IgD-negative memory B cell (primary cell): ENCODE results near the gene CSDE1. TPM values are rescaled to one million over a fixed set of nuclear protein-coding genes. Genes with fewer than 3 reads are reported as not detected.
A peak's percentile ranks its signal among the peaks of the same experiment; 100 is the strongest.

Source experiments
- H3K27ac Mint-ChIP-seq, 3 donors: one replicate each; pipeline ENCODE4 v1.8.0; 2020 to 2022; ENCODE audit warnings: mild to moderate bottlenecking in 3 of 3, mixed read lengths in 3 of 3, moderate library complexity in 1 of 3
- H3K27me3 Mint-ChIP-seq: one replicate; pipeline ENCODE4 v1.8.0; 2021; ENCODE audit warnings: mixed read lengths
- H3K36me3 Mint-ChIP-seq: one replicate; pipeline ENCODE4 v1.8.0; 2020; ENCODE audit warnings: mild to moderate bottlenecking, mixed read lengths
- H3K4me1 Mint-ChIP-seq, 3 donors: one replicate each; pipeline ENCODE4 v1.8.0; 2020 to 2022; ENCODE audit warnings: mixed read lengths in 3 of 3, mild to moderate bottlenecking in 1 of 3
- H3K4me3 Mint-ChIP-seq, 4 donors: one replicate each; pipeline ENCODE4 v1.8.0; 2020 to 2022; ENCODE audit warnings: mild to moderate bottlenecking in 4 of 4, mixed read lengths in 4 of 4, moderate library complexity in 3 of 4
- H3K9me3 Mint-ChIP-seq, 3 donors: one replicate each; pipeline ENCODE4 v1.8.0; 2020 to 2021; ENCODE audit warnings: mixed read lengths in 3 of 3, mild to moderate bottlenecking in 1 of 3
- polyA plus RNA-seq: library from polyadenylated mRNA; unstranded; fragments of 300-500 nt; fragmentation: Illumina TruSeq; gene quantifications from one replicate; pipeline ENCODE4 v1.2.3, GENCODE V29; 2021

CSDE1 gene
- polyA plus RNA-seq, 1 donor from 2014 or later: 312 TPM

GRCh38 chr1:114670083-114671010 lies 87.4 kb downstream of the CSDE1 start:
- H3K36me3 Mint-ChIP-seq: no peaks in the 10 kb centered on the region
- H3K27ac Mint-ChIP-seq: peak overlapping the region; percentile 2 to 88 (median 64)
- H3K27me3 Mint-ChIP-seq: peaks cover 14% of the 10 kb centered on the region

GRCh38 chr1:114669562-114670082 lies 88.2 kb downstream of the CSDE1 start, which contains the start of gene DENND2C:
DENND2C (minus strand) TSS chr1:114670049; CDS start chr1:114625984, 44,065 bp downstream.
- H3K4me3 Mint-ChIP-seq: peak within 1 kb of the TSS; percentile 86 to 99 (median 98)
- peaks cover 0 to 8% (median 0%) of the 10 kb centered on the region in 3 donors for H3K4me1 Mint-ChIP-seq
- no peaks in the 10 kb centered on the region for H3K9me3 Mint-ChIP-seq
- no peaks in the 10 kb centered on the region for H3K36me3 Mint-ChIP-seq
- H3K27me3 Mint-ChIP-seq: peaks cover 13% of the 10 kb centered on the region
- H3K27ac Mint-ChIP-seq: peak within 1 kb of the TSS; percentile 2 to 88 (median 64)

More at GRCh38 chr1:114670083-114671010, 87.4 kb downstream of the CSDE1 start:
- H3K4me3 Mint-ChIP-seq: peak overlapping the region; percentile 86 to 99 (median 98)
- H3K4me1 Mint-ChIP-seq: peaks cover 0 to 8% (median 0%) of the 10 kb centered on the region in 3 donors
- no peaks in the 10 kb centered on the region for H3K9me3 Mint-ChIP-seq

GRCh38 chr1:114668784-114669561 lies 88.8 kb downstream of the CSDE1 start:
- Mint-ChIP-seq H3K36me3 (no peaks in the 10 kb centered on the region), H3K9me3 (no peaks in the 10 kb centered on the region), H3K27ac (peak overlapping the region in 1 of 3 donors; percentile 88), H3K4me1 (peaks cover 0 to 8% (median 0%) of the 10 kb centered on the region in 3 donors), H3K27me3 (peaks cover 9% of the 10 kb centered on the region), H3K4me3 (peak overlapping the region; percentile 86 to 99 (median 98))

- H3K4me3 Mint-ChIP-seq: peak overlapping the region in 1 of 4 donors; percentile 86
- peaks cover 0 to 8% (median 0%) of the 10 kb centered on the region in 3 donors for H3K4me1 Mint-ChIP-seq
- no peaks in the 10 kb centered on the region for H3K36me3 Mint-ChIP-seq
- peaks cover 9% of the 10 kb centered on the region for H3K27me3 Mint-ChIP-seq
- H3K9me3 Mint-ChIP-seq: no peaks in the 10 kb centered on the region
- no peak overlapping the region for H3K27ac Mint-ChIP-seq
These were observed 89.4 kb downstream of the CSDE1 start for GRCh38 chr1:114668373-114668772.

- Mint-ChIP-seq H3K4me1 (peaks cover 0 to 8% (median 0%) of the 10 kb centered on the region in 3 donors), H3K9me3 (no peaks in the 10 kb centered on the region), H3K27ac (no peak overlapping the region), H3K4me3 (peak overlapping the region in 1 of 4 donors; percentile 39), H3K27me3 (peaks cover 9% of the 10 kb centered on the region), H3K36me3 (no peaks in the 10 kb centered on the region)
These were observed 90.8 kb downstream of the CSDE1 start for GRCh38 chr1:114666954-114667353.

Other genes starting within 250 kb of the CSDE1 start
- 28.0 TPM for gene TRIM33, start 246.8 kb downstream of the CSDE1 start, polyA plus RNA-seq
- gene BCAS2, start 176.4 kb downstream of the CSDE1 start, polyA plus RNA-seq: 87.5 TPM
- 0.25 TPM for gene DENND2C, start 87.9 kb downstream of the CSDE1 start, polyA plus RNA-seq
- 0.21 TPM for gene AMPD1, start 62.4 kb downstream of the CSDE1 start, polyA plus RNA-seq
- gene NRAS, start 41.2 kb downstream of the CSDE1 start, polyA plus RNA-seq: 30.6 TPM
- 33.9 TPM for gene SIKE1, start 22.7 kb upstream of the CSDE1 start, polyA plus RNA-seq
- not detected for gene SYCP1, start 96.9 kb upstream of the CSDE1 start, polyA plus RNA-seq